ENCODE measurements around the gene CDC42EP1.

- TF ChIP-seq POLR2A (IDR thresholded peaks at IDR 0.05; ENCODE audit: low read length) = no peak
- TF ChIP-seq GATA1 (IDR thresholded peaks at IDR 0.05; ENCODE audit: low read depth, low read length) = no peak
These were observed 47.0 kb downstream of the CDC42EP1 start for GRCh38 chr22:37607010-37607934.

Measured in erythroblast (primary cell).